Spinal cord (tissue), 10 donors: ENCODE data around the gene IL17RB. TPM values are rescaled to one million over a fixed set of nuclear protein-coding genes. Genes with fewer than 3 reads are reported as not detected.

Experiments
- DNase-seq, 6 donors: peaks; one replicate each; pipeline versions ENCODE4 v3.0.0 to v3.0.0-alpha.2; 2013 to 2015; ENCODE audit warnings: low spot score in 6 of 6, low read depth in 4 of 6
- H3K27ac ChIP-seq: one replicate; pipeline ENCODE4 v1.5.1; 2013; ENCODE audit warnings: low read depth, low read length, control low read depth
- H3K27me3 ChIP-seq: one replicate; pipeline ENCODE4 v1.6.1; 2013; ENCODE audit warnings: low read length; ENCODE audit not compliant: control insufficient read depth, insufficient read depth
- H3K36me3 ChIP-seq: one replicate; pipeline ENCODE4 v1.6.1; 2013; ENCODE audit warnings: low read length; ENCODE audit not compliant: control insufficient read depth, insufficient read depth
- H3K4me1 ChIP-seq: one replicate; pipeline ENCODE4 v1.6.1; 2013; ENCODE audit warnings: low read length; ENCODE audit not compliant: control insufficient read depth, insufficient read depth
- H3K4me3 ChIP-seq: one replicate; pipeline ENCODE4 v1.5.1; 2013; ENCODE audit warnings: low read depth, low read length, control low read depth
- H3K9me3 ChIP-seq: one replicate; pipeline ENCODE4 v1.6.1; 2013; ENCODE audit warnings: low read length; ENCODE audit not compliant: control insufficient read depth, insufficient read depth
- WGBS: methylation state at CpG from one replicate; pipeline ENCODE4 v1.1.5; 2013; ENCODE audit warnings: missing lambda C conversion rate; ENCODE audit not compliant: insufficient coverage; 5-methylcytosine and 5-hydroxymethylcytosine counted together
- polyA plus RNA-seq, 2 donors: library from polyadenylated mRNA; unstranded; fragments of 120-200 nt; gene quantifications; one replicate each; pipeline ENCODE4 v1.2.1, GENCODE V29; 2013; ENCODE audit not compliant: insufficient read length in 2 of 2
- small RNA-seq: library from RNA; depleted of rRNA; stranded (forward); fragments of <200 nt; gene quantifications from one replicate; pipeline ENCODE3, GENCODE V24; 2014; ENCODE audit warnings: low replicate concordance
- total RNA-seq, 2 donors: library from RNA; depleted of rRNA in 1 of 2; stranded (reverse); fragments of 120-200 nt in 1 of 2; fragments of >200 nt in 1 of 2; gene quantifications; one replicate each; pipeline versions ENCODE4 v1.2.3 to v1.2.4, GENCODE V29; 2013 to 2014
- donor health status: healthy.

Gene IL17RB
- total and polyA plus RNA-seq, 4 donors = 8.4 to 28.7 (median 20.0) TPM

- no peaks in the 10 kb centered on the region for H3K9me3 ChIP-seq
- H3K36me3 ChIP-seq = no peaks in the 10 kb centered on the region
- WGBS = no CpG with 5 or more reads among the region's 2 CpGs
These were observed 54.4 kb downstream of the IL17RB start for GRCh38 chr3:53900666-53901331.

GRCh38 chr3:53902067-53902466 lies 55.7 kb downstream of the IL17RB start:
- no peaks in the 10 kb centered on the region for H3K4me1 ChIP-seq
- H3K27ac ChIP-seq = no peak overlapping the region
- H3K36me3 ChIP-seq = no peaks in the 10 kb centered on the region
- H3K9me3 ChIP-seq = no peaks in the 10 kb centered on the region
- H3K4me3 ChIP-seq = no peak overlapping the region
- H3K27me3 ChIP-seq = peaks cover 2% of the 10 kb centered on the region
- DNase-seq = no peak
- 14% methylated on average over 1 of the region's 1 CpG for WGBS

More at GRCh38 chr3:53900666-53901331, 54.4 kb downstream of the IL17RB start:
- no peak overlapping the region for H3K27ac ChIP-seq
- peaks cover 5% of the 10 kb centered on the region for H3K27me3 ChIP-seq
- DNase-seq = no peak
- no peaks in the 10 kb centered on the region for H3K4me1 ChIP-seq
- H3K4me3 ChIP-seq = no peak overlapping the region

- no peak overlapping the region for H3K27ac ChIP-seq
- H3K36me3 ChIP-seq = no peaks in the 10 kb centered on the region
- no peak overlapping the region for H3K4me3 ChIP-seq
- H3K27me3 ChIP-seq = no peaks in the 10 kb centered on the region
- H3K4me1 ChIP-seq = no peaks in the 10 kb centered on the region
- no peak for DNase-seq
- no CpG with 5 or more reads among the region's 5 CpGs for WGBS
- no peaks in the 10 kb centered on the region for H3K9me3 ChIP-seq
These were observed 56.3 kb downstream of the IL17RB start for GRCh38 chr3:53902711-53903110.

- Histone ChIP-seq H3K4me3 (no peak overlapping the region), H3K9me3 (no peaks in the 10 kb centered on the region), H3K4me1 (no peaks in the 10 kb centered on the region), H3K36me3 (no peaks in the 10 kb centered on the region), H3K27ac (no peak overlapping the region), H3K27me3 (no peaks in the 10 kb centered on the region)
- no peak for DNase-seq
- 91% methylated on average over 7 of the region's 8 CpGs for WGBS
These were observed 67.0 kb downstream of the IL17RB start for GRCh38 chr3:53913401-53913800.

Small RNA genes lying within 50 kb of the gene (small RNA-seq; reads per million reads assigned to genes)
- gene AC012467.1 = not detected

Other genes starting within 250 kb of the IL17RB start
- gene CHDH, start 149 bp upstream of the IL17RB start, total RNA-seq = 1 to 10 TPM; 3.2 to 4.9 TPM
- 10 to 100 TPM in 1 of 2 donors, 1 to 10 TPM in 1; 8.6 to 10.2 TPM for gene CHDH, start 149 bp upstream of the IL17RB start, polyA plus RNA-seq
- gene ACTR8, start 35.6 kb downstream of the IL17RB start, total RNA-seq = 10 to 100 TPM; 48.3 to 52.0 TPM
- 10 to 100 TPM; 33.0 to 39.0 TPM for gene ACTR8, start 35.6 kb downstream of the IL17RB start, polyA plus RNA-seq
- gene SELENOK, start 45.3 kb downstream of the IL17RB start, total RNA-seq = 100 to 1,000 TPM in 1 of 2 donors, 10 to 100 TPM in 1; 63.4 to 118 TPM
- gene SELENOK, start 45.3 kb downstream of the IL17RB start, polyA plus RNA-seq = 100 to 1,000 TPM in 1 of 2 donors, 10 to 100 TPM in 1; 94.6 to 107 TPM